Glutamatergic neuron (in vitro differentiated cells): ENCODE measurements around the gene PCSK5. TPM values are rescaled to one million over a fixed set of nuclear protein-coding genes. Genes with fewer than 3 reads are reported as not detected.

Experiments
- DNase-seq: peaks from one replicate; pipeline ENCODE4 v3.0.0; 2022
- H3K27ac Mint-ChIP-seq: one replicate; pipeline ENCODE4 v1.8.0; 2020; ENCODE audit warnings: mild to moderate bottlenecking, mixed read lengths, inconsistent platforms; ENCODE audit not compliant: unreplicated experiment
- H3K27me3 Mint-ChIP-seq: one replicate; pipeline ENCODE4 v1.8.0; 2020; ENCODE audit warnings: mild to moderate bottlenecking, moderate library complexity, mixed read lengths, inconsistent platforms; ENCODE audit not compliant: unreplicated experiment
- H3K36me3 Mint-ChIP-seq: one replicate; pipeline ENCODE4 v1.8.0; 2020; ENCODE audit warnings: mild to moderate bottlenecking, mixed read lengths, inconsistent platforms; ENCODE audit not compliant: unreplicated experiment
- H3K4me1 Mint-ChIP-seq: one replicate; pipeline ENCODE4 v1.8.0; 2020; ENCODE audit warnings: mild to moderate bottlenecking, low read depth, mixed read lengths, inconsistent platforms; ENCODE audit not compliant: unreplicated experiment
- H3K4me3 Mint-ChIP-seq: one replicate; pipeline ENCODE4 v1.8.0; 2020; ENCODE audit warnings: mild to moderate bottlenecking, mixed read lengths, inconsistent platforms; ENCODE audit not compliant: unreplicated experiment
- H3K9me3 Mint-ChIP-seq: one replicate; pipeline ENCODE4 v1.8.0; 2020; ENCODE audit warnings: mild to moderate bottlenecking, moderate library complexity, mixed read lengths, inconsistent platforms; ENCODE audit not compliant: unreplicated experiment
- total RNA-seq: library from RNA; stranded (reverse); fragmentation: NEBNext Ultra II Directional; extraction: Animal tissue kit (Norgen Biotek cat#: 25700); gene quantifications from one replicate; pipeline ENCODE4 v1.2.1, GENCODE V29; 2021; ENCODE audit not compliant: unreplicated experiment
- TF ChIP-seq, protein P1 (sequence below): fragments of 200-600 bp; sonication (generic); IDR thresholded peaks from one replicate; pipeline ENCODE4 v1.5.0; 2021; ENCODE audit not compliant: partially characterized antibody, unreplicated experiment

The PCSK5 gene
- total RNA-seq, 1 donor from 2014 or later, result 9.6 TPM

DNA sequence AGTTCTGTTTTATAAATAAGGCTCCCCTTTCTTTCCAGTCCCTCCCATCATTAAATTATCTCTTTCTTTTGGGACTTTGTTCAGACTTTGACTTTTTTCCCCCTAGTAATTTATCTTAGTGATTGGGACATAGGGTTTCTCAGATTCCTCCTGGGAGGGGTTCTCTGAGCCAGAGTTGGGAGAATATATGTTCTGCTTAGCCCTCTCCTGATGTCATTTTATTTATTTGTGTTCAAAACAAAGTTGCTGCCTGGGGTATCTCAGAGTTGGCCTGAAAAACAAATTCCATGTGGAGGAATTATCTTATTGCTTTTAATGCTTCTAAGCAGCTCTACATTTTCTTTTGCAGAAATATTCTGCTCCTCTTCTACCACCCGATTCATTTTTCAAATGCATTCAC lies 211.0 kb downstream of the PCSK5 start:
- Mint-ChIP-seq H3K4me3 (no peak overlapping the region), H3K9me3 (no peaks in the 10 kb centered on the region), H3K36me3 (no peaks in the 10 kb centered on the region), H3K27ac (no peak overlapping the region), H3K4me1 (peaks cover 7% of the 10 kb centered on the region), H3K27me3 (no peaks in the 10 kb centered on the region)
- DNase-seq, result no peak
- TF ChIP-seq, protein P1, sequence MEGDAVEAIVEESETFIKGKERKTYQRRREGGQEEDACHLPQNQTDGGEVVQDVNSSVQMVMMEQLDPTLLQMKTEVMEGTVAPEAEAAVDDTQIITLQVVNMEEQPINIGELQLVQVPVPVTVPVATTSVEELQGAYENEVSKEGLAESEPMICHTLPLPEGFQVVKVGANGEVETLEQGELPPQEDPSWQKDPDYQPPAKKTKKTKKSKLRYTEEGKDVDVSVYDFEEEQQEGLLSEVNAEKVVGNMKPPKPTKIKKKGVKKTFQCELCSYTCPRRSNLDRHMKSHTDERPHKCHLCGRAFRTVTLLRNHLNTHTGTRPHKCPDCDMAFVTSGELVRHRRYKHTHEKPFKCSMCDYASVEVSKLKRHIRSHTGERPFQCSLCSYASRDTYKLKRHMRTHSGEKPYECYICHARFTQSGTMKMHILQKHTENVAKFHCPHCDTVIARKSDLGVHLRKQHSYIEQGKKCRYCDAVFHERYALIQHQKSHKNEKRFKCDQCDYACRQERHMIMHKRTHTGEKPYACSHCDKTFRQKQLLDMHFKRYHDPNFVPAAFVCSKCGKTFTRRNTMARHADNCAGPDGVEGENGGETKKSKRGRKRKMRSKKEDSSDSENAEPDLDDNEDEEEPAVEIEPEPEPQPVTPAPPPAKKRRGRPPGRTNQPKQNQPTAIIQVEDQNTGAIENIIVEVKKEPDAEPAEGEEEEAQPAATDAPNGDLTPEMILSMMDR, result no peak

DNA sequence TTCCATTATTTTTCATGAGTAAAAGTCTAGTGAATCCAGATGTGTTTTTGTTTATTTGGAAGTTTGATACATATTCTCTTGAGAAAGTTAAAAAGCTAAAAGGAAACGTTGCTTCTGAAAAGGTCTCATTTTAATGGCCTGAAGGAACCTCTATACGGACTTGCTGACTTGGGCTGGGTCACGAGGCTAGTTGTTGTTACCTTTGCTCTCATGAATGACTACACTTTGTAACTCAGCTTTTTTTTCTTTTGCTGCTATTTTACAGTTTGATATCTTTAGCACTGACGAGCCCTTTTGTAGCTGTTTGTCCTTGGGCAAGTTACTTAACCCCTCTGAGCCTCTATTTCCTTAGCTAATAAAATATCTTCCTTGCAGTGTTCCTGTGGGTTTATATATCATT lies 211.5 kb downstream of the PCSK5 start:
- no peak for DNase-seq
- Mint-ChIP-seq H3K4me3 (no peak overlapping the region), H3K36me3 (no peaks in the 10 kb centered on the region), H3K27ac (no peak overlapping the region), H3K4me1 (peaks cover 7% of the 10 kb centered on the region), H3K27me3 (no peaks in the 10 kb centered on the region), H3K9me3 (no peaks in the 10 kb centered on the region)
- TF ChIP-seq, protein P1, result no peak

DNA sequence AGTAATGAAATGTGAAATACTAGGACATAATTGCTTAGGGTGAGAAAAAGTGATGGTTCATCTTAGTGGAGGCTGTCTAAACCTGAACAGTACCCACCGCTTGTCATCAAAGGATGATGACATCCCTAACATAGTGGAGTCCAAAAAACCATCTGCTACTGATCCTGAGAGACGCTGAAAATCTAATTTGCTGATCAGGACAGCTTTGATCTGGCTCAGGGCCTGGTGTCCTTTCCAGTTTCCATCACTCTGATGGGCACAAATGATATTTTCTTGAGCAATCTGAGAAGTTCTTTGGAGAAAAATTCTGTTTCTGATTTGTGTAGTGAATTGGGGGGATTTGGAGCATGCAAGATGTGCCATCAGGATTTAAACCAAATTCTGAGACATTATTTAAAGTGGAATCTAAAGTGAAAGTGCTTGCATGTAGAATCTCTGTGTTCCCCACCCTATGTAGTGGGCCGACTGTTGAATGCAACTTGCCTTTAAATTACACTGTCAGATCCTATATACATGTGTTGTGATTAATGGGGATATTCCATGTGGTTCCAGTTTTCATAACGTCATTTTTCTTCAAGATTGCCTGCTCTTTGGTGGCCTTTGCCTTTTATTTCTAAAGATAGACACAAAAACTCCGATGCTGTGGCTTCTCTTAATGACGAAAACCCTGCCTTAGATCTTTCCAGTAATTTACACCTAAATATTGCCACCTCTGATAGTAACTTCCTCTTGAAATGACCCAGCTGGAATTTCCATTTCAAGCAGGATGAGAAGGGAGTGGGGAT lies 213.2 kb downstream of the PCSK5 start:
- Mint-ChIP-seq H3K27me3 (no peaks in the 10 kb centered on the region), H3K27ac (peak overlapping the region; percentile 49)

DNA sequence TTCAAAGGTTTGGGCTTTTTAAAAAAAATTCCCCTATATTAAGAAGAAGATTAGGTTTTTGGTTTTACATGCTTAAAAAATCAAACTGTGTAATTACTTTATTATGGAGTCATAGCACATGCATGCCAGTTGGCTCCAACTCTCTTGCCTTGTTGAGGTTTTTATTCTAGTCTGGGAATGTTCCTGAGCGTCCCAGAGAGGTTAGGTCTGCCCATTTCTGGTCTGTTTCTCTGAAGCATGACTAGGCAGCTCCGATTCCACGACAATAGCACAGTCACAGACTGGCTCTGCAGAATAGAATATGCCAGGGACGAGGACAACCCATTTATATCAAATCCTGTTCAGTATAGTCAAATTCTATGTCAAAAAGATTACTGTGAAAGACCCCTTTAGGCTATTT lies 217.0 kb downstream of the PCSK5 start:
- Mint-ChIP-seq H3K27ac (no peak overlapping the region), H3K36me3 (no peaks in the 10 kb centered on the region), H3K4me3 (no peak overlapping the region), H3K4me1 (peaks cover 7% of the 10 kb centered on the region), H3K27me3 (no peaks in the 10 kb centered on the region), H3K9me3 (no peaks in the 10 kb centered on the region)
- no peak for DNase-seq
- TF ChIP-seq, protein P1, result no peak

More for the DNA sequence above, 213.2 kb downstream of the PCSK5 start:
- no peak overlapping the region for H3K4me3 Mint-ChIP-seq
- DNase-seq, result no peak
- H3K4me1 Mint-ChIP-seq, result peaks cover 7% of the 10 kb centered on the region
- TF ChIP-seq, protein P1, result no peak
- no peaks in the 10 kb centered on the region for H3K36me3 Mint-ChIP-seq
- H3K9me3 Mint-ChIP-seq, result no peaks in the 10 kb centered on the region

DNA sequence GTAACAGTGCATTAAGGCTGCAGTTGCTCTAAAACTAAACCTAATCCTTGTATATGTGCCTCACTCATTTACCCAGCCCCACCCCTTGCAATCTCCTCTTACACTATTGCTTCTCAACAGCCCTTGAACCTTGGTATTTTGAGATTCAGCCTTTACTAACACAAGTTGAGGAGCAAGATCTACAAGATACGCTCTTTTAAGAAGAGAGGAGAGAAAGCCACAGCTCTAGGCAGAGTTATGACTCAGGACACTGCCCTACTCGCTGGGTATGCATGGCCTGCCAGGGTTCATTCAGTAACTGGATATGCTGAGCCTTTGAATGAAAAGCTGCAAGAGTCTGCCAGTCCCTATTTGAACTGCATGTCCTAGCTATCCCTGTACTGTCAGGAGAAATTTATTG lies 219.5 kb downstream of the PCSK5 start:
- TF ChIP-seq, protein P1, result no peak
- no peak overlapping the region for H3K4me3 Mint-ChIP-seq
- no peaks in the 10 kb centered on the region for H3K9me3 Mint-ChIP-seq
- H3K36me3 Mint-ChIP-seq, result no peaks in the 10 kb centered on the region
- no peak overlapping the region for H3K27ac Mint-ChIP-seq
- no peaks in the 10 kb centered on the region for H3K4me1 Mint-ChIP-seq
- no peak for DNase-seq
- H3K27me3 Mint-ChIP-seq, result no peaks in the 10 kb centered on the region
